AML-193 (cell line): ENCODE measurements around the gene TXNRD1.

ENCODE experiments used
- DNase-seq, 2 experiments: peaks; one replicate each; lab custom pipeline; 2025; lab: John Stamatoyannopoulos, UW

The TXNRD1 gene

GRCh38 chr12:104350211-104351056 is 134.9 kb downstream of the TXNRD1 start:
- no peak for DNase-seq

- no peak for DNase-seq
Measured at GRCh38 chr12:104351057-104351983, 135.7 kb downstream of the TXNRD1 start.

DNA sequence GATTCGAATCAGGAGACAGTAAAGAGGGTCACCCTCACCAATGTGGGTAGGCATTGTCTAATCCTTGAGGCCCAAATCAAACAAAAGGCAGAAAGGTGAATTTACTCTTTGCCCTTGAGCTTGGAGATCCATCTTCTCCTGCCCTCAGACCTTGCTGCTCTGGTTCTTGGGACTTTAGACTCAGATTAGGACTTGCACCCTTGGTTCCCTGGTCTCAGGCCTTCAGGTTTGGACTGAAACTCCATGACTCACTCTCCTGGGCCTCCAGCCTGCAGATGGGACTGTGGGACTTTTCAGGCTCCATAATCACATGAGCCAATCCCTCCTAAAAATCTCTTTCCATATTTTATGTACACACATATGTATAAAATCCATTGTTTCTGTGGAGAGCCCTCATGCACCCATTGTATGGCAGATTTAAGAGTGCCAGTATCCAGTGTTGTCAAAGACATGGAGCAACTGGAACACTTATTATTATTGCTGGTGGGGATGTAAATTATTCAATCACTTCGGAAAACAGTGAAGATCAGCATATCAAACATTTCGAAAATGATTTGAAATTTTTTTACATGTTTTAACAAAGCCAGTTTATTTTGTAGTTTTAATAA is 136.6 kb downstream of the TXNRD1 start:
- DNase-seq: no peak

GRCh38 chr12:104353012-104353981 is 137.7 kb downstream of the TXNRD1 start:
- DNase-seq: no peak

GRCh38 chr12:104354167-104354867 is 138.7 kb downstream of the TXNRD1 start:
- no peak for DNase-seq

GRCh38 chr12:104354868-104355570 is 139.4 kb downstream of the TXNRD1 start:
- DNase-seq: no peak

DNA sequence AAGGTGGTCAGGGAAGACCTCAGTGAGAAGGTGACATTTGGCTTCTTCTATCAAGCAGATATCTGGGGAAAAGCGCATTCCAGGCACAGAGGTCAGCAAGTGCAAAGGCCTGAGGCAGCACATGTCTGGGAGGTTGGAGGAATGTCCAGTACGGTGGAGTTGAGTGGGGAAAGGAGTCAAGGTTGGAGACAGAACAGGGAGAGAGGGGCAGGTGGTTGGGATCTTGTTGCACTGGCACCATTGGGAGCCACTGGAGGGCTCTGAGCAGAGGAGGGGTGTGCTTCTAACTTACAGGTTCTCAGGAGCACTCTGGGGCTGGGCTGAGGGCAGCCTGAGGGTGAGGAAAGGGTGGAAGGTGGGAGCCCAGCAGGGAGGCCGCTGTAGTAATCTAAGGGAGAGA is 140.1 kb downstream of the TXNRD1 start:
- no peak for DNase-seq

- no peak for DNase-seq
Measured at GRCh38 chr12:104356231-104357115, 140.9 kb downstream of the TXNRD1 start.

DNA sequence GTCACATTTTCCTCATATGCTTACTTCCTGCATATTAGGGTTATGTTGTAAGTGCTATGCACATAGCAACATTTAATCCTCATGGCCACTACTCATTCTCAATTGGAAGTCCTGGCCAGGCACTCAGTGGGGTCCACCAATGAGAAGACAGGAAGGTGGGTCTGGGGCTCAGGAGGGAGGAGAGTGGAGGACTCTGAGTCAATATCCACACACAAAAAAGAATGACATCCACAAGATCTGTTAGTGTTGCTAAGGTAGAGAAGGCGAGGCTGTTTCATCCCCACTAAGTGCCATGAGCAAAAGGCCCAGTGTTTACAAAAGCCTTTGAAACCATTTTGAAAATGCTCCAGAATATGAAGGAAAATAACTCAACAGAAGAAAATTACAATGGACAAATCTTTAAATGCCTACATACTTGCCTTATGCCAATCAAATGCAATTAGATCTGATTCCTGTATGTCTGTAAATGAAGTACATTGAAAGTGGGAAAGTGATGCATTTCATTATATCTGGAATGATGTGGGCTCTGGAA is 141.9 kb downstream of the TXNRD1 start:
- no peak for DNase-seq

- peak; percentile 79 to 86 for DNase-seq
Measured at GRCh38 chr12:104358353-104359003, 142.9 kb downstream of the TXNRD1 start.

DNA sequence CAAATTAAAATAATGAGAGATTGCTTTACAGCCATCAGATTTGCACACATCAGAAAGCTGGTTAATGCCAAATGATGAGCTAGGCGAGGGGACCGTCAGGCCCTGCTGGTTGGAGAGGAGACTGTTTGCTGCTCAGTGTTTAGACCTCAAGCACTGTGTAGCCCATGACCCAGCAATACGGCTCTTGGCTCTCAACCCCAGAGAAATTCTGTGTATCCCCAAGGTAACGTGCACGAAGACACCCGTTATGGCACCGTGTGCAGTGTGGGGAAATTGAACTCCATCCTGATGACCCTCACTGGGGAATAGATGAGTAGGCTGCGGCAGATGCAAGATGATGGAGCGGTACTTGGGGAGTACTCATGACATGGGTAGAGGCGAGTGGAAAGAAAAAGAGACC is 143.6 kb downstream of the TXNRD1 start:
- DNase-seq: no peak

- no peak for DNase-seq
Measured at GRCh38 chr12:104360157-104360556, 144.6 kb downstream of the TXNRD1 start.

- no peak for DNase-seq
Measured at GRCh38 chr12:104360983-104361707, 145.6 kb downstream of the TXNRD1 start.

DNA sequence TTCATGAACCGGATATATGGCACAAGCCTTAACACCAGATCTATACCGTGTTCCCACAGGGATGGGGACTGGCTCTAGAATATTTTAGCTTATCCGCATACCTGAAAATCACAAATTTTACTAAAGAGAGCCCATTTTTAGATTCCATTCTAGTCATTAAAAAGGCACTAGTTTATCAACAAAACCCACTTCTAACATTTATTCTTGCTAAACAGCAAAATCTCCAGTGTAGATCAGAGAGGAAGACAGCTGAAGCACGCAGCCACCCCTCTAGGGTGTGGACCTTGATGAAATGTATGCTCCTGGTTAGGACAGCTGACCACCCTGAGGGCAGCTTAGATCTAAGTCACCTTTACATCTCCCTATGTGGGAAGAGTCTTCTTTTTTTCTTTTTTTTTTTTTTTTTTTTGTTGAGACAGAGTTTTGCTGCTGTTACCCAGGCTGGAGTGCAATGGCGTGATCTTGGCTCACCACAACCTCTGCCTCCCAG is 150.4 kb downstream of the TXNRD1 start:
- DNase-seq: no peak

- no peak for DNase-seq
Measured at GRCh38 chr12:104369708-104370107, 154.1 kb downstream of the TXNRD1 start.

GRCh38 chr12:104371043-104371870 is 155.7 kb downstream of the TXNRD1 start:
- DNase-seq: no peak
